Measurements from ENCODE around the gene PCF11.

PCF11 gene

GRCh38 chr11:83151274-83151977, 5.5 kb upstream of the PCF11 start:
- DNase-seq (ENCODE audit: low read depth): no peak

- no peak for DNase-seq (ENCODE audit: low read depth)
Observed at GRCh38 chr11:83152264-83152663, 4.7 kb upstream of the PCF11 start.

GRCh38 chr11:83153764-83154163, 3.2 kb upstream of the PCF11 start:
- no peak for DNase-seq (ENCODE audit: low read depth)

GRCh38 chr11:83156144-83156995, 561 bp upstream of the PCF11 start:
- peak; percentile 100 for DNase-seq (ENCODE audit: low read depth)

GRCh38 chr11:83157594-83158356, 844 bp downstream of the PCF11 start:
- DNase-seq (ENCODE audit: low read depth): peak; percentile 44

DNA sequence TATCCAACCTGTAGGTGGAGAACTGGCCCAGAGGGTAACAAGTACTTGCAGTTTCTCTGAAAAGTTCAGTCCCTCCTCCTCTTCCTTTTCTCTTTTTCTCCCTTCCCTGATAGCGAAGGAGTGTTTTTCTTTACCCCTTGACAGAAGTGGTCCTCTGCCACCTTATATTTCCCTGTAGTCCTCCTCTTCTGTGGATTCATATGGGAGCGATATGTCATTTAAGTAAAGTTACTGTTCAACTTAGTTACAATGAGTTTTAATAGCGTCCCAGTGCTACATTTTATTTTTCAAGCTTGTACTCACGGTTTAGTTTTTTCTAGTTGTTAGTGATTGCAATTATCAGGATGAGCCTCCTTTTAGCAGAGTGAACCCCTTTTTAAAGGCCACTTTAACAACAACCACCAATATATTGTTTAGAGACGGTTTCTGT, 1.4 kb downstream of the PCF11 start:
- no peak for DNase-seq (ENCODE audit: low read depth)

GRCh38 chr11:83158965-83159901, 2.3 kb downstream of the PCF11 start:
- no peak for DNase-seq (ENCODE audit: low read depth)

DNA sequence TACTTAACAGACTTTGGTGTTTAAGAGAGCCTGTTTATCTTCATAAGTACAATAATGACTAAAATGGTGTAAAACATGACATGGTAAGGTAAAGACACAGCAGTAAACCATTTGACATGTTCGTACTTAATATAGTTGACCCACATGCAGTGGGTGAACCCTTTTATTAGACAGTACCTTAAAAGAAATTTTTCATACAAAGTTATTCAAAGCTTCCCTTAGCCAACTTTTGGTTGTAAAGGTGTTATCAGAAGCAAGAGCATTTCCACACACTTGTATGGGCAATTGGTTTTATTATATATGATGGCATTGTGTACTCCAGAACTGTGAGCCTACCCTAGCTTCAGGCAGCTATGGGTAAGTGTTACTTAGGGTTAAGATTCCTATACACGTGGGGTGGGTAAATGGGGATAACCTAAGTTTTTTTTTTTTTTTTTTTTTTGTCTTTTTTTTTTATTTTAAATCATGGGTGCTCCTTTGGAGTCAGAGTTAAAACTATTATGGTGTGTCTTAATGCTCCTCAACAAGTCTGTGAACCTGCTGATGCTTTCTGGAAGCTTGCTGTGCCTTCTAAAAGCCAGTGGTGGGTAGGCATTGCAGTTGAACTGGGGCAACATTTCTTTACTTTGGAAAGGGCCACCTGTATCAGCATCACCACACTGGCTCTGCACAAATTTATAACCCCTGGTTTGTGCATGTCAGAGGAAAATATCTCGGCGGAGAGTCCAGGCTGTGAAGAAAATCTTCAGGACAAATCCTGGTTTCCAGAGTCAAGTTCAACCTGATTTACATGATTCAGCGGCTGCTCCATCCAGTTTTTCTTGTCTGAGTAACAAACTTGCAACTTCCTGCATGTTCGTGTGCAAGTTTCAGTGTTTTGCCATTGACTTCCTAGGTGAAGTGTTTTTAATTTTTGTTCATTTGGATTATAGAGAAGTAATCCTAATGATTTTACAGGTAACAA, 3.3 kb downstream of the PCF11 start:
- DNase-seq (ENCODE audit: low read depth): peak; percentile 32

DNA sequence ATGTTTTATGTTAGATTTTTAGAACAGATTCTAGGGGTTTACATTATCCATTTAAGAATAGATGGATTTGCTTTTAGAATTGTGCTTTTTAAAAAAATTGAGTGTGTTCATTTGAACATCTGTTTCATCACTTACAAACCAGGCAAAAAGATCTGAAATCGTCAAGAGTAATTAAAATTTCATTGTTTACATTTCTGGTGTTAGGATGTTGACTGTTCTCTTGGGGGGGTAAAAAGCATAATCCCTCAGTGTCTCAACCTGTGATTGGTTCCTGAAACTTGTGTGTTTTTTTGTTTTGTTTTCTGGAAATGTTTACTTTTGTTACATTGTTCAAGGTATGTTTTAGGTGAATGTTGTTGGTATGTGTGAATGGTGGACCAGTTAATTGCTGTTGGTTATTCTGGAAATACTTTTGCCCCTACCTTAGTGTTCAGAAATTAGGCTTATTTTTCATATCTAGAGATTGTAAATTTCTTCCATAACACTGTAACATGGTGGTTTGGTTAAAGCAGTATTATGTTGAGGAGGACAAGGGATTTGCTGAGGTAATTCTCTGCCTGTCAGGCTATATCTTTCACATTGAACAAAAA, 4.8 kb downstream of the PCF11 start:
- no peak for DNase-seq (ENCODE audit: low read depth)

DNA sequence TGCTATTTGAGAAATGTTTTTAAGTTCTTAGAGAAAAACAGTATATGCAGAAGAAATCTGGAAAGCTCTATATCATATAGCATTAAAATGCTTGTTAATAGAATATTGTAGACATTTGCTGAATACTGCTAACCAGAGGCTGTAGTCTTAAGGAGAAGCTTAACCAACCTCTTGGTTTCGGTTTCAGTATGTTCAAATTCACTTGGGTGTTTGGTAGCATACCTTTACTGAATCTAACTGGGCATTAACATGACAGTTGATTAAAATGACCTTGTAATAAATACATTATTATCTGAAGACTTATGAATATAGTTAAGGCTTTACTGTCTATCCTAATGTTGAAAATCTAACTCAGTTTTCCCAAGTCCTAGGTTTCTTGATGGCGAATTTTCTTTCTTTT, 5.4 kb downstream of the PCF11 start:
- no peak for DNase-seq (ENCODE audit: low read depth)

GRCh38 chr11:83166193-83166866, 9.4 kb downstream of the PCF11 start:
- no peak for DNase-seq (ENCODE audit: low read depth)

DNA sequence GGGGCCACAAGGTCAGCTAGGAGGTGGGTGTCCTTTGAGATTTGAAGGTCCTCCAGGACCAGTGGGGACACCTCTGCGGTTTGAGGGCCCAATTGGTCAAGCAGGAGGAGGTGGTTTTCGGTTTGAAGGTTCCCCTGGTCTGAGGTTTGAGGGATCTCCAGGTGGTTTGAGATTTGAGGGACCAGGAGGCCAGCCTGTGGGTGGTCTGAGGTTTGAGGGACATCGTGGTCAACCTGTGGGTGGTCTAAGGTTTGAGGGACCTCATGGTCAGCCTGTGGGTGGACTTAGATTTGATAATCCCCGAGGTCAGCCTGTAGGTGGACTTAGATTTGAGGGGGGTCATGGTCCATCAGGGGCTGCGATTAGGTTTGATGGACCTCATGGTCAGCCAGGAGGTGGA, 11.8 kb downstream of the PCF11 start:
- DNase-seq (ENCODE audit: low read depth): no peak

- DNase-seq (ENCODE audit: low read depth): no peak
Observed at GRCh38 chr11:83170865-83171264, 13.9 kb downstream of the PCF11 start.

DNA sequence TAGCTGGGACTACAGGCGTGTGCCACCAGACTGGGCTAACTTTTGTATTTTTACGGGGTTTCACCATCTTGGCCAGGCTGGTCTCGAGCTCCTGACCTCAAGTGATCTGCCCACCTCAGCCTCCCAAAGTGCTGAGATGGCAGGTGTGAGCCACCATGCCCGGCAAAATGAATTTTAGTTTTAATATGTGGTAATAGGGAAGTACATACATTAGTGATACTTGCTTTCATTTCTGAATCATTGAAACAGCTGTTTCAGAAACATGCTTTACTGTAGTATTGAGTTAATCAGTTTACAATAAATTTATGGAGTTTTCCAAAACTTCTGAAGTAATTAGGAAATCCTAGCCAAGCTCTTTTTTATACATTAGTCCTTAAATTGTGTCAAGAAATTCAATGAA, 15.6 kb downstream of the PCF11 start:
- no peak for DNase-seq (ENCODE audit: low read depth)

DNA sequence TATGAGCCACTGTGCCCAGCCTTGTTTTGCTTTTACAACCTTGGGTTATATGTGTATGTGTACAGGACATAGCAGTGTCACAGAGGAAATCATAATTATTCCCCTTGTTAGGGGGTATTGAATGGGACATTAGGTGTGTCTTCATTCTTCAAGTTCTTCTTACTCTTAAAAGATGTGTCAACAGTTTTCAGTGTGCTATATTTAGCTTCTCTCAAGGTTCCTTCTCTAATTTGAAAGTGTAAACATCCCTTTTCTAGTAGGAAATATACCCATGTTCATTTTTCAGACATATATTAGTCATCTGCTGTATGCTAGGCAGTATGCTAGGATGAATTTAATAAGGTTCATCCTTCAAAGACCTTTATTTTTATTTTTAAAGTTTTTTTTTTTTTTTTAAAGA, 17.1 kb downstream of the PCF11 start:
- no peak for DNase-seq (ENCODE audit: low read depth)

DNA sequence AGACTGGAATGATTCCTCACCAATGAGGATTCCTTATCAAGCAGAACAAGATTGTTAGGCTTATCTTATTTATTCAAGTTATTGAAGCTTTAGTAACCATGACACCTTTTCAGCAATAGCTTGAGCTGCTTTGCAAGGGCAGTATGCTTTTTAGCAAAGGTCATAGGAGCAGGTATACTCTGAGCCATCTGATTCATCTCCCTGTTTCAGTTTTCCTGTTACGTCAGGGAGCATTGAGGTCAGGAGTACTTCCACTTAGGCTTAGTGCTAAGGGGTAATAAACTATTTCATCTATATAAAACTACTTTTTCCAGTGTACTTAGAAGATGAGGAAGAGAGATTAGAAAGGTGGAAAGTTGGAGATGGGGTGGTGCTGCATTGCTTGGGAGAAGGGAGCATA, 18.9 kb downstream of the PCF11 start:
- no peak for DNase-seq (ENCODE audit: low read depth)

GRCh38 chr11:83181815-83182214, 24.9 kb downstream of the PCF11 start:
- DNase-seq (ENCODE audit: low read depth): no peak

GRCh38 chr11:83185767-83186166, 28.8 kb downstream of the PCF11 start:
- DNase-seq (ENCODE audit: low read depth): no peak

GRCh38 chr11:83187465-83187864, 30.5 kb downstream of the PCF11 start:
- DNase-seq (ENCODE audit: low read depth): no peak

All from fibroblast of gingiva (primary cell).